Pancreas (tissue), 10 donors: ENCODE results near the gene PADI1. TPM values are rescaled to one million over a fixed set of nuclear protein-coding genes. Genes with fewer than 3 reads are reported as not detected.

Experiments
- ATAC-seq, 4 donors: fragments of 200-7000 bp; cut with Tn5 transposase; one replicate each; pipeline versions ENCODE4 v1.8.0 to v1.9.1; 2020; ENCODE audit warnings: mild to moderate bottlenecking in 4 of 4, moderate library complexity in 4 of 4
- DNase-seq, 6 donors: peaks; one replicate each; pipeline ENCODE4 v3.0.0-alpha.2; 2020
- FAIRE-seq: peaks from 2 replicates; lab custom pipeline; 2012; peaks lifted over from hg19 to GRCh38; lab: Jason Lieb, UNC
- H3K27ac ChIP-seq, 4 donors: fragments of 200-600 bp; sonication (generic); 1 replicate in 3 of 4; 2 replicates in 1 of 4; pipeline versions ENCODE4 v1.5.0 to v1.8.0; 2020
- H3K27me3 ChIP-seq, 4 donors: fragments of 200-600 bp; one replicate each; pipeline ENCODE4 v1.8.0; 2021
- H3K36me3 ChIP-seq, 3 donors: fragments of 200-600 bp; sonication (generic) in 1 of 3; one replicate each; pipeline versions ENCODE4 v1.5.0 to v1.8.0; 2020 to 2021
- H3K4me1 ChIP-seq, 3 donors: fragments of 200-600 bp; one replicate each; pipeline ENCODE4 v1.8.0; 2021
- H3K4me3 ChIP-seq, 4 donors: fragments of 200-600 bp; sonication (generic) in 2 of 4; one replicate each; pipeline versions ENCODE4 v1.5.0 to v1.8.0; 2020 to 2021
- H3K9me3 ChIP-seq, 4 donors: fragments of 200-600 bp; one replicate each; pipeline ENCODE4 v1.8.0; 2021
- WGBS, 2 donors: extraction: QIAGEN DNeasy Blood & Tissue Kit; methylation state at CpG; one replicate each; pipeline ENCODE4 v1.1.7; 2013; 5-methylcytosine and 5-hydroxymethylcytosine counted together
- intact Hi-C, 3 donors: fragments of 100-400 bp; cut with DNase I; formaldehyde crosslinking; loops; one replicate each; pipeline versions ENCODE4 v1.11.1 to v1.14.2; 2022
- polyA plus RNA-seq, 2 donors: library from polyadenylated mRNA; stranded (reverse); fragments of 200-250 nt; gene quantifications; one replicate each; pipeline ENCODE4 v1.2.3, GENCODE V29; 2013
- total RNA-seq, 6 donors: library from RNA; stranded (reverse); fragmentation: NEBNext Ultra II Directional in 4 of 6; extraction: Animal tissue kit (Norgen Biotek cat#: 25700) in 4 of 6; gene quantifications; one replicate each; pipeline versions ENCODE4 v1.2.1 to v1.2.4, GENCODE V29; 2021 to 2023
- TF ChIP-seq, protein P1 (sequence below), 4 donors: fragments of 200-600 bp; sonication (generic) in 3 of 4; IDR thresholded peaks; one replicate each; pipeline versions ENCODE4 v1.5.0 to v1.8.0; 2021; ENCODE audit warnings: antibody characterized with exemption in 4 of 4
- donor health status: healthy with polysubstance abuse.
- donor health status: DM: no; HTN: no; CAD: no; lungs with moderate emphysema.
- donor health status: DM: no; HTN: no; CAD: no.
- donor health status: control.
- donor health status: control.
- donor health status: Bipolar disorder and iron deficiency.
- donor health status: DM: yes; HTN: yes; CAD: no.
- donor health status: DM: no; HTN: no; CAD: no.
- donor health status: DM: no; HTN: no; CAD: no.
- donor health status: DM: yes; HTN: yes; CAD: no.

The PADI1 gene
- total and polyA plus RNA-seq, 8 donors: 0.23 TPM; not detected in 7

DNA sequence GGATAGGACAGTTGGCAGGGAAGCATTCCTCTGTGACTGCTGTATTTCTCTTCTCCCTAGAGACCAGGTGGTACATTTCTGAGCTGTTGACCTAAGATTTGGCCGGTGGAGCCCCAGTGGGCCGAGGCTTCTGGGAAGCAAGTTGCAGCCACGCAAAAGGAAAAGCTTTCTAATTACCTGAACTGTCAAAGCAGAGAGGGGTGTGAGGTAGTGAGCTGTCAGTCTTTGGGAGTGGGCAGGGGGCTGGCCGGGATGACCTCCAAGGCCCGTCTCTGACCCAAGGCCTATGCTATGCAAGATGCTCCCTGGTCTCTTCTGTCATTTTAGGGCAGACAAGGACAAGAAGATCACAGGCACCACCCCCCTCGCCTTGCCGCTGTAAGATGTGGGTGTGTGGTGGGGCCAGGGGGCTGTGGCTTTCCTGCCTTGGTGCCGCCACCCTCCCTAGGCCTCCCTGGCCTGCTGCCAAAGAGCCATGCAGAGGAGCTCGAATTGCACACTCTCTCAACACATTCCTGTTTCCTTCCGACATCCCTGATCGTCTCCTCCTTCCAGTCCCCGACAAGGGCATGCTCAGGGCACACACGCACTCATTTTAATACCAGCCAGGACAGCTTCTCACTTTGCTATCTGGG, 7.7 kb downstream of the PADI1 start:
- 47 to 51% methylated on average over 13 of the region's 13 CpGs for WGBS, 2 donors
- Histone ChIP-seq H3K9me3 (no peaks in the 10 kb centered on the region), H3K4me3 (no peak overlapping the region), H3K27me3 (no peaks in the 10 kb centered on the region), H3K27ac (peak overlapping the region in 1 of 4 donors; percentile 22), H3K36me3 (no peaks in the 10 kb centered on the region), H3K4me1 (no peaks in the 10 kb centered on the region)
- DNase-seq (peak in 1 of 6 donors; percentile 54), FAIRE-seq (no peak), ATAC-seq (peak; percentile 14 to 53 (median 32))
- intact Hi-C loops: no loop called here
- TF ChIP-seq, protein P1, sequence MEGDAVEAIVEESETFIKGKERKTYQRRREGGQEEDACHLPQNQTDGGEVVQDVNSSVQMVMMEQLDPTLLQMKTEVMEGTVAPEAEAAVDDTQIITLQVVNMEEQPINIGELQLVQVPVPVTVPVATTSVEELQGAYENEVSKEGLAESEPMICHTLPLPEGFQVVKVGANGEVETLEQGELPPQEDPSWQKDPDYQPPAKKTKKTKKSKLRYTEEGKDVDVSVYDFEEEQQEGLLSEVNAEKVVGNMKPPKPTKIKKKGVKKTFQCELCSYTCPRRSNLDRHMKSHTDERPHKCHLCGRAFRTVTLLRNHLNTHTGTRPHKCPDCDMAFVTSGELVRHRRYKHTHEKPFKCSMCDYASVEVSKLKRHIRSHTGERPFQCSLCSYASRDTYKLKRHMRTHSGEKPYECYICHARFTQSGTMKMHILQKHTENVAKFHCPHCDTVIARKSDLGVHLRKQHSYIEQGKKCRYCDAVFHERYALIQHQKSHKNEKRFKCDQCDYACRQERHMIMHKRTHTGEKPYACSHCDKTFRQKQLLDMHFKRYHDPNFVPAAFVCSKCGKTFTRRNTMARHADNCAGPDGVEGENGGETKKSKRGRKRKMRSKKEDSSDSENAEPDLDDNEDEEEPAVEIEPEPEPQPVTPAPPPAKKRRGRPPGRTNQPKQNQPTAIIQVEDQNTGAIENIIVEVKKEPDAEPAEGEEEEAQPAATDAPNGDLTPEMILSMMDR (IDR thresholded peaks at IDR 0.05): no peak

DNA sequence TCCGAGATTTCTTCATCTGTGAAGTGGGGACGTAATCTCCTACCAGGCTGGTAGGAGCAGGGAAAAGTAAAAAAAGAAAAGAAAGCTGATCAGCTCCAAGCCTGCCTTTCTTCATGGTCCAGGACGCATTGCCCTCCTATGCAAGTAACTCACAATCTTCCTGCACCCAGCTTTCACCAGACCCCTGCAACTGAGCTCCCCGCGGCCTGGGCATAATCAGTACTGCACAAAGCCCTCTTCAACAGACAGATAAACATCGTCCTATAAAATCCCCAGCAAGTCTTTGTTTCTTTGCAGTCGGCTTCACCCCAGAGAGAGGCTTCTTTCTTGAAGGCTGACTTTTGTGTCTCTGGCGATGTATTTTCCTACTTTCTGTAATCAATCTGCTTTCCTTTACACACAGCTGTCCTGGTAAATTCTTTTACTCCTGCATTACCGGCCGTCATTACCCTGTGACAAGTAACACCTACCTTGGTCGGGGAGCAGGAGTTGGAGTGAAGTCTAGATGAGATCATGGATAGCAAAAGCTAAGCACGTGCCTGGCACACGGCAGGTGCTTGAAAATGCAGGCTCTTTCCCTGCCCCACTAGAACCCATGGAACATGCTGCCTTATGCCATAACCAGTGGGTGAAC, 8.3 kb downstream of the PADI1 start:
- DNase-seq (no peak), ATAC-seq (no peak), FAIRE-seq (no peak)
- Histone ChIP-seq H3K27me3 (no peaks in the 10 kb centered on the region), H3K27ac (no peak overlapping the region), H3K4me1 (no peaks in the 10 kb centered on the region), H3K36me3 (no peaks in the 10 kb centered on the region), H3K9me3 (no peaks in the 10 kb centered on the region), H3K4me3 (no peak overlapping the region)
- TF ChIP-seq, protein P1 (IDR thresholded peaks at IDR 0.05): no peak
- intact Hi-C loops: no loop called here
- 70 to 72% methylated on average over 13 of the region's 13 CpGs for whole genome bisulfite sequencing, 2 donors

DNA sequence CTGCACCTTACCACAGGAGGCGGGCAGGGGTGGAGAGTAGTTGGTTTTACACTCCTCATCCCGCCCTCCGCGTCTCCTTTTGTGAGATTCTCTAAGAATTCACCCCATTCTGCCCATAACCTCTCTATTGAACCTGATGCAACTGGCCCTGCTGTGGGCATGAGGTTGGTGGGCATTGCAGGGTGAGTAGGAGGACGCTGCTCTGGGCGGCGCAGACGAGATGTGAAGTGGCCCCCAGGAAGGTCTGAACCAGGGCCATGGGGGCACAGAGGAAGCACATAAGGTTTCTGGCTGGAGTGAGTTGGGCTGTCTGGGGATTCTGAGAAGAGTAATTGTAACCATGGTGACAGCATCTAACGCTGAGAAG, 8.8 kb downstream of the PADI1 start:
- intact Hi-C loops: no loop called here
- no peak overlapping the region for H3K27ac ChIP-seq
- no peaks in the 10 kb centered on the region for H3K9me3 ChIP-seq
- H3K27me3 ChIP-seq: no peaks in the 10 kb centered on the region
- H3K4me1 ChIP-seq: no peaks in the 10 kb centered on the region
- no peaks in the 10 kb centered on the region for H3K36me3 ChIP-seq
- DNase-seq: no peak
- ATAC-seq: no peak
- whole genome bisulfite sequencing, 2 donors: 79 to 89% methylated on average over 9 of the region's 9 CpGs
- no peak overlapping the region for H3K4me3 ChIP-seq
- TF ChIP-seq, protein P1 (IDR thresholded peaks at IDR 0.05): no peak
- no peak for FAIRE-seq

DNA sequence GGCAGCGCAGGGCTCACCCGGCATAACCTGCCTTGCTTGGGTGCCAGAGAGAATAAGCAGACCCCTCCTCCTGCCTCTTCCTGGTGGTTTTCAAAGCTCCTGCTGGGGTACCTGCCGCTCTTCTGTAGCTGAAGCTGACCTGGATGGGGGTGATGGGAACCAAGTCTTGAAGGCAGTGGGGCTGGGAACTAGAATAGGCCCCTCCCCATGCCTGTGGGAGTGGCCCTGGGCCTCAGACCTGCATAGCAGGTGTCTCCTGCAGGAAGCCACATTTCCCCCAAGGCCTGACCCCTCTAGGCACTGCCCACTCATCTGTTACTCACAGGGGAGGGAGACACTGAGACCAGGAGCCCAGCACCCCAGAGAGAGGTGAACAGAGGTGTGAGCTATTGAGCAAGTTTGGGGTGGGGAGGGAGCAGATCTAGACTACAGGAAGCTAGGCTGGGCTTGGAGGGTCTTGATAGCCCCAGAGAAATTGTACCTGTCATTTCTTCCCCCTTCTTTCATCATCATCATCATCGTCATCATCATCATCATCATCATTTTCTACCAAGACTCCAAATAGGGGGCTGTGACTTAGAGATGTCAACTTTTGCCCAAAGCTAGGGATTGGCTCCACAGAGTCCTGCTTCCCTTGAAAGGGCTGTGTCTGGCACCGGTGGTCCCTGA, 10.1 kb downstream of the PADI1 start:
- no peak overlapping the region for H3K4me3 ChIP-seq
- FAIRE-seq (no peak), DNase-seq (no peak), ATAC-seq (no peak)
- no peaks in the 10 kb centered on the region for H3K9me3 ChIP-seq
- no peak overlapping the region for H3K27ac ChIP-seq
- intact Hi-C loops: no loop called here
- TF ChIP-seq, protein P1 (IDR thresholded peaks at IDR 0.05): no peak
- H3K36me3 ChIP-seq: no peaks in the 10 kb centered on the region
- no peaks in the 10 kb centered on the region for H3K27me3 ChIP-seq
- H3K4me1 ChIP-seq: no peaks in the 10 kb centered on the region
- WGBS, 2 donors: 70 to 76% methylated on average over 5 of the region's 5 CpGs

DNA sequence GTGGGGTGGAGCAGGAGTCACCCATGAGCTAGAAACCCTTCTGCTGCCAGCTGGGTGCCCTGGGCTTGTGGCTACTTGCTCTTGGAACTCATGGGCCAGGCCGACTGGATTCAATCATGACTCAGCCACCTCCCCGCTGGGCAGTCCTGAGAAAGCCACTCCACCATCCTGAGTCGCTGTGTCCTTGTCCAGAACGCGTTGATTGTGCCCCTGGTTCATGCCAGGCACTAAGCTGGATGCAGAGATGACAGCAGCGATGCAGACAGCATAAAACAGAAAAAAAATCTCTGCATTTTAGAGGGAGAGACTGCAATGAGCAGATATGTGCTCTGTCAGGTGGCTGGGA, 10.6 kb downstream of the PADI1 start:
- DNase-seq (no peak), ATAC-seq (no peak), FAIRE-seq (no peak)
- WGBS, 2 donors: 68 to 80% methylated on average over 6 of the region's 6 CpGs
- TF ChIP-seq, protein P1 (IDR thresholded peaks at IDR 0.05): no peak
- Histone ChIP-seq H3K9me3 (no peaks in the 10 kb centered on the region), H3K27ac (no peak overlapping the region), H3K36me3 (no peaks in the 10 kb centered on the region), H3K27me3 (no peaks in the 10 kb centered on the region), H3K4me1 (no peaks in the 10 kb centered on the region), H3K4me3 (no peak overlapping the region)
- intact Hi-C loops: no loop called here
